Stomach smooth muscle (tissue), 2 donors: ENCODE results near the gene TLE7.

Experiments
- H3K27ac ChIP-seq: one replicate; pipeline ENCODE4 v1.7.0; 2013; ENCODE audit warnings: mild to moderate bottlenecking, low read length, inconsistent platforms
- H3K27me3 ChIP-seq, 2 donors: one replicate each; pipeline ENCODE4 v1.7.0; 2013; ENCODE audit warnings: low read length in 2 of 2; ENCODE audit not compliant: insufficient read depth in 2 of 2, control insufficient read depth in 1 of 2
- H3K36me3 ChIP-seq, 2 donors: one replicate each; pipeline ENCODE4 v1.7.0; 2013; ENCODE audit warnings: low read length in 2 of 2; ENCODE audit not compliant: control insufficient read depth in 2 of 2, insufficient read depth in 2 of 2
- H3K4me1 ChIP-seq: one replicate; pipeline ENCODE4 v1.7.0; 2013; ENCODE audit warnings: low read length; ENCODE audit not compliant: control insufficient read depth, insufficient read depth
- H3K4me3 ChIP-seq, 2 donors: one replicate each; pipeline ENCODE4 v1.7.0; 2013; ENCODE audit warnings: low read length in 2 of 2
- H3K9ac ChIP-seq, 2 donors: one replicate each; pipeline ENCODE4 v1.7.0; 2013; ENCODE audit warnings: low read length in 2 of 2, mild to moderate bottlenecking in 1 of 2
- H3K9me3 ChIP-seq, 2 donors: one replicate each; pipeline ENCODE4 v1.7.0; 2013; ENCODE audit warnings: low read length in 2 of 2; ENCODE audit not compliant: control insufficient read depth in 2 of 2
- donor health status: healthy.
- donor health status: Pancreatic carcinoma.

The TLE7 gene

GRCh38 chr16:71402007-71402406, 39.8 kb downstream of the TLE7 start:
- Histone ChIP-seq H3K27ac (no peak overlapping the region), H3K9ac (no peak overlapping the region), H3K4me1 (no peaks in the 10 kb centered on the region), H3K4me3 (no peak overlapping the region), H3K36me3 (no peaks in the 10 kb centered on the region), H3K27me3 (peaks cover 2 to 3% of the 10 kb centered on the region in 2 donors), H3K9me3 (peaks cover 0 to 3% of the 10 kb centered on the region in 2 donors)

- Histone ChIP-seq H3K36me3 (no peaks in the 10 kb centered on the region), H3K9me3 (peaks cover 0 to 3% of the 10 kb centered on the region in 2 donors), H3K27me3 (peaks cover 0 to under 1% of the 10 kb centered on the region in 2 donors), H3K4me1 (no peaks in the 10 kb centered on the region), H3K4me3 (no peak overlapping the region), H3K27ac (no peak overlapping the region), H3K9ac (no peak overlapping the region)
Measured at GRCh38 chr16:71399801-71400563, 41.9 kb downstream of the TLE7 start.

DNA sequence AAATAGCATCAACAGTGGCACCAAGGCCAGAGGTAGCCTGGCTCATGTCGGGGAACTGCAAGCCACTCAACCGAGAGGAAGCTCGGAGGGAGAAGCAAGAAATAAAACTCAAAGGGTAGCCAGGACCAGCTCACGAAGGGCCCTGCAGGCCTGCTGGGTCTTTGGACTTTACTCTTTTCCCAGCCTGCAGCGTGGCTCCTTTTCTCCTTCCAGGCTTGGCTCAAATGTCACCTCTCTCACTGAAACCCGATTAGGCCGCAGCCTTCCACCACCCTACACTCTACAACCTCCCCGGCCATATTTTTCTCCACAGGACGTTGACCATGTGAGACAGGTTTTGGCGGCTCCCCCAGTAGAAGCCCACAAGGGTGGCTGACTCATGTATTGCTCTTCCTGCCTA, 45.3 kb downstream of the TLE7 start:
- Histone ChIP-seq H3K9me3 (no peaks in the 10 kb centered on the region), H3K36me3 (no peaks in the 10 kb centered on the region), H3K27me3 (peaks cover 0 to 2% of the 10 kb centered on the region in 2 donors), H3K27ac (no peak overlapping the region), H3K4me3 (no peak overlapping the region), H3K4me1 (no peaks in the 10 kb centered on the region), H3K9ac (no peak overlapping the region)

GRCh38 chr16:71389330-71389729, 52.5 kb downstream of the TLE7 start:
- Histone ChIP-seq H3K9ac (no peak overlapping the region), H3K4me1 (peaks cover 12% of the 10 kb centered on the region), H3K27me3 (peaks cover 0 to 4% of the 10 kb centered on the region in 2 donors), H3K4me3 (no peak overlapping the region), H3K27ac (no peak overlapping the region), H3K36me3 (no peaks in the 10 kb centered on the region), H3K9me3 (no peaks in the 10 kb centered on the region)

- Histone ChIP-seq H3K9ac (no peak overlapping the region), H3K27me3 (peaks cover 0 to 3% of the 10 kb centered on the region in 2 donors)
Measured at GRCh38 chr16:71387045-71387871, 54.6 kb downstream of the TLE7 start.

GRCh38 chr16:71384073-71384724, 57.7 kb downstream of the TLE7 start:
- Histone ChIP-seq H3K27ac (no peak overlapping the region), H3K27me3 (peaks cover 0 to 4% of the 10 kb centered on the region in 2 donors), H3K36me3 (no peaks in the 10 kb centered on the region), H3K4me3 (no peak overlapping the region), H3K9me3 (no peaks in the 10 kb centered on the region), H3K4me1 (peaks cover 12% of the 10 kb centered on the region), H3K9ac (no peak overlapping the region)

More at GRCh38 chr16:71387045-71387871, 54.6 kb downstream of the TLE7 start:
- H3K4me1 ChIP-seq = peaks cover 12% of the 10 kb centered on the region
- H3K27ac ChIP-seq = no peak overlapping the region
- no peaks in the 10 kb centered on the region for H3K9me3 ChIP-seq
- no peaks in the 10 kb centered on the region for H3K36me3 ChIP-seq
- H3K4me3 ChIP-seq = no peak overlapping the region

- Histone ChIP-seq H3K4me3 (no peak overlapping the region), H3K36me3 (no peaks in the 10 kb centered on the region), H3K9me3 (no peaks in the 10 kb centered on the region), H3K4me1 (peaks cover 12% of the 10 kb centered on the region), H3K27ac (no peak overlapping the region), H3K27me3 (peaks cover 0 to 4% of the 10 kb centered on the region in 2 donors), H3K9ac (no peak overlapping the region)
Measured at GRCh38 chr16:71383054-71383773, 58.6 kb downstream of the TLE7 start.

- peaks cover 0 to 4% of the 10 kb centered on the region in 2 donors for H3K27me3 ChIP-seq
Measured at GRCh38 chr16:71380831-71381230, 61.0 kb downstream of the TLE7 start.

More at GRCh38 chr16:71380831-71381230, 61.0 kb downstream of the TLE7 start:
- H3K9ac ChIP-seq = no peak overlapping the region
- no peak overlapping the region for H3K4me3 ChIP-seq
- H3K36me3 ChIP-seq = no peaks in the 10 kb centered on the region
- H3K4me1 ChIP-seq = peaks cover 8% of the 10 kb centered on the region
- no peaks in the 10 kb centered on the region for H3K9me3 ChIP-seq
- no peak overlapping the region for H3K27ac ChIP-seq
